Measurements from ENCODE around the gene CEBPZ.

The CEBPZ gene

GRCh38 chr2:37171624-37171950, 59.8 kb downstream of the CEBPZ start:
- DNase-seq = no peak

GRCh38 chr2:37168217-37168981, 63.0 kb downstream of the CEBPZ start:
- DNase-seq = peak; percentile 66

- no peak for DNase-seq
These were observed 63.7 kb downstream of the CEBPZ start for GRCh38 chr2:37167636-37168180.

GRCh38 chr2:37164757-37165156, 66.6 kb downstream of the CEBPZ start:
- no peak for DNase-seq

- DNase-seq = peak; percentile 88
These were observed 74.3 kb downstream of the CEBPZ start, which contains the start of gene EIF2AK2 for GRCh38 chr2:37156857-37157714. TSS of gene EIF2AK2 (minus strand) at chr2:37156980. CDS start at chr2:37147806, 9,174 bp downstream.

- peak; percentile 32 for DNase-seq
These were observed 75.1 kb downstream of the CEBPZ start for GRCh38 chr2:37156071-37156856.

GRCh38 chr2:37154785-37155184, 76.6 kb downstream of the CEBPZ start:
- no peak for DNase-seq

- DNase-seq = no peak
These were observed 78.2 kb downstream of the CEBPZ start for GRCh38 chr2:37153224-37153623.
